Head of caudate nucleus (tissue), 42 donors: ENCODE data around the gene EPHX1.
"Not testable (repeated sequence)": the region's sequence is repeated elsewhere in the genome, so short reads cannot be mapped to it uniquely, and the experiment has no call there.

Source experiments
- DNase-seq, 42 donors: peaks; one replicate each; pipeline versions ENCODE4 v3.0.0 to v3.0.0-alpha.2; 2020 to 2021; ENCODE audit warnings: mixed read lengths in 7 of 42
- intact Hi-C: fragments of 100-400 bp; cut with DNase I; formaldehyde crosslinking; loops from one replicate; pipeline ENCODE4 v1.15.0; 2022

EPHX1 gene

DNA sequence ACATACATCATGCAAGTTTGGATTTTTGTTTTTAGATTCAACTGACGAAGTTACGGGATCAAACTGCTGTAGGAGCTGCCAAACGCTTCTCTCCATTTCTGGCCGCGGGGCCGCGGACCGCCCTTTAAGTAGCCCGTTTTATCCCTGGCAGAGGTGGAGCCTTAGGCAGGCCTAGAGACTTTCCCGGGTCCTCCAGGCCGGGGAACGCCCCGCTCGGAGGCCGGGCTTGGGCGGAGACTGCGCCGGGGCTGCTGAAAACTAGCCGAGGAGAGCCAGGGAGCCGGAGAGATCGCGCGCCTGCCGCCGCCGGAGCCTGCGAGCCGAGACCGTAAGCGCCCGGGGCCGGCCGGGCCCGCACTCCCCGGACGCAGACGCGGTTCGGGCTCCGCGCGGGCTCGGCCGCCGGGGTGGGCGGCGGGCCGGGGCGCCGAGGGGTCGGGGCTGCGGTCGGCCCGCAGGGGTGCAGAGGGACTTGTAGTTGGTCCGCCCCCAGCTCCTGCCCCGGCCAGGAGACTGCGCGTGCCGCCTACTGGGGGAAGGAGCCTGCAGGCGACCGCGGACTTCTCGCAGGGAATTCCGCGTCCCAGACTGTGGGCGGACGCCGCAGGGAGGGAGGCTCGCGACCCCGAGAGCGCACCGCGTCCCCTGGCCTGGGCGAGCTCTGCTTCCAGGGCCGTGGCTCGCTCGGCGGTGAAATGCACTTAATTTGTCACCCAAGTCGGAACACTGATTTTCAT is at the start of gene EPHX1:
EPHX1 (plus strand) TSS at position 283 of the 737 bp plus-strand sequence. CDS start 18,606 bp downstream, outside the sequence.
- DNase-seq: peak; percentile 71 to 94 (median 88)
- intact Hi-C loops: loop anchor here (5.0 kb wide), 1 partner anchor 33 kb away; the partner anchor contains the start of gene SRP9

DNA sequence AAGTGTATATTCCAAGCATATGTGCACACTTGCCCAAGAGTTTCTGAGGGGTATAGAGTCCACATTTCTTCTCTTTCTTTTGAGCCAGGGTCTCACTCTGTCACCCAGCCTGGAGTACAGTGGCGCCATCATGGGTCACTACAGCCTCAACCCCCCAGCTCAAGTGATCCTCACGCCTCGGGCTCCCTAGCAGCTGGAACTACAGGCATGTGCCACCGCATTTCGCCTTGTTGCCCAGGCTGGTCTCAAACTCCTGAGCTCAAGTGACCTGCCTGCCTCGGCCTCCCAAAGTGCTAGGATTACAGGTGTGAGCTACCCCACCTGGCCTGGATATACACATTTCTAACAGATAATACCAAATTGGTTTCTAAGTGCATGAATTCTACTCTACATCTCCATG is 49.4 kb upstream of the EPHX1 start:
- intact Hi-C loops: no loop called here
- no peak for DNase-seq

- intact Hi-C loops, DNase-seq: not testable (repeated sequence)
Measured at GRCh38 chr1:225761395-225761794, 48.5 kb upstream of the EPHX1 start.

- intact Hi-C loops: no loop called here
Measured at GRCh38 chr1:225762002-225762441, 47.9 kb upstream of the EPHX1 start.

DNA sequence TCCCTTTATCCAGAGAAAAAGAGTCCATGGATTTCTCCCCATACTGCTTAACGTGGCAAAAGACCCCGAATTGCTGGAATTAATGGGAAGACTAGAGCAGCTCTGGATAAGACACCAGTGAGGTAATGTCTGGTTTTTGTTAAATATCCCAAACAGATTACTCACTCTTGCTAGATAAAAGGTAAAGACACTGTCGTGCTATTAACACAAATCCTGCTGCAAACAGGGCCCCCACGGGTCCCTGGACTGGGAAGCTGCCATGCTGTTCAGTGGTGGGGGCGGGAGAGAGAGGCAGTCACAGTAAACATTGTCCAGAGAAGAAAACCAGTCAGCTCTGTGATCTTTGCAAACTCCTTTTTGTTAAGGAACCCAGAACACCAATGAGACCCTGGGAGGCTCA is 47.5 kb upstream of the EPHX1 start:
- intact Hi-C loops: no loop called here
- DNase-seq: no peak

More at GRCh38 chr1:225762002-225762441, 47.9 kb upstream of the EPHX1 start:
- no peak for DNase-seq

GRCh38 chr1:225763716-225764548 is 46.0 kb upstream of the EPHX1 start:
- intact Hi-C loops: no loop called here
- DNase-seq: peak in 1 of 42 donors; percentile 23

DNA sequence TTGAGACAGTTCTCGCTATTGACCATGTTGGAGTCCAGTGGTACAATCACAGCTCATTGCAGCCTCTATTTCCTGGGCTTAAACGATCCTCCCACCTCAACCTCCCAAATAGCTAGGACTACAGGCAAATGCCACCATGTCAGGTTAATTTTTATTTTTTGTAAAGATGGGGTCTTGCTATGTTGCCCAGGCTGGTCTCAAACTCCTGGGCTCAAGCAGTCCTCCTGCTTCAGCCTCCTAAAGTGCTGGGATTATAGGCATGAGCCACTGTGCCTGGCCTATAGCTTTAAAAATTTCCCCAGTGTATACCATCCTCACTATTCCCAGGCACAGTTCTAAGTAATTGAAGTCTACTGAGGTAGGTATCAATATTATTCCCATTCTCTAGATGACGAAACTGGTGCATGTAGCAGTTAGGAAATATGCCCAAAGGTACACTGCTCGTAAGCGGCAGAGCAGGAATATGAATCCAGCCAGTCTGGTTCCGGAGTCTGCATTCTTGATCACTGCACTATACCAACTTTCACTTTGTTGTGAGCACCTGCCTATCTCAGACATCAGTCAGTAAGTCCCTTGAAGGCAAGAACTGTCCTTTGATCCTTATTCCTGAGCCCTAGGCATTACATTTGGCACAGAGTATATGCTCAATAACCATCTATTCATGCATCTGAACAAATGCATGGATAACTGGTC is 43.8 kb upstream of the EPHX1 start:
- intact Hi-C loops: no loop called here
- DNase-seq: peak in 3 of 42 donors; percentile 1 to 17 (median 6)

DNA sequence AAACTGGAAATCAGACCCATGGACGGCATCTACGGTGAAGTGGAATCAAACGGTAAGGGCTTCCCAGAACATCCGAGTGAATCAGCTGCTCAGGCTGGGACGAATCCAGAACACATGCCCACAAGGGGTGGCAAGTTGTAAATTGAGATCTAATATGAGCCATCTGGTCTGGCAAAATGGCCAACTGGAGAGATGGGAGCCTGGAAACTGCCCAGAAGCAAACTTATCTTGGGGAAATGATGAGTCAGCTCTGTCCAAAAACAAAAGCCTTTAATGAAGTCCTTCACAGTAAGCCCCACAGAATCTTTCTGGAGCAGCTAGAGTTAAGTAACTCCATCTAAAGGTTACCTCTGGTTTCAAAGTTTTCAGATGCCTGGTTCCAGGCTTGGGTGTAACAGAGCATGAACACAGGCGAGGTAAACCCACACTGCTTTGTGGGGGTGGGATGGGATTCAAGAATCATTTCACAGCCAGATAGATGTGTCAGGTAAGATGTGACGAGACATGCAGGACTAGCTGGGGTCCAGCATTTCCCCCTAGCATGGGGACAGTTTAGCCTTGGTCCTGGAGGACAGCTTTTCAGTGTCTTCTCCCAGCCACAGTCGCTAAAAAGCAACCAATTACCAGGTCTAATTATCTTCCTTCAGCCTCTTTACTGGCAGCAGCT is 42.8 kb upstream of the EPHX1 start:
- peak in 8 of 42 donors; percentile 19 to 60 (median 32) for DNase-seq

GRCh38 chr1:225767634-225768540 is 42.0 kb upstream of the EPHX1 start:
- DNase-seq: peak in 8 of 42 donors; percentile 7 to 54 (median 28)
- intact Hi-C loops: no loop called here

More for the DNA sequence above, 42.8 kb upstream of the EPHX1 start:
- intact Hi-C loops: no loop called here

DNA sequence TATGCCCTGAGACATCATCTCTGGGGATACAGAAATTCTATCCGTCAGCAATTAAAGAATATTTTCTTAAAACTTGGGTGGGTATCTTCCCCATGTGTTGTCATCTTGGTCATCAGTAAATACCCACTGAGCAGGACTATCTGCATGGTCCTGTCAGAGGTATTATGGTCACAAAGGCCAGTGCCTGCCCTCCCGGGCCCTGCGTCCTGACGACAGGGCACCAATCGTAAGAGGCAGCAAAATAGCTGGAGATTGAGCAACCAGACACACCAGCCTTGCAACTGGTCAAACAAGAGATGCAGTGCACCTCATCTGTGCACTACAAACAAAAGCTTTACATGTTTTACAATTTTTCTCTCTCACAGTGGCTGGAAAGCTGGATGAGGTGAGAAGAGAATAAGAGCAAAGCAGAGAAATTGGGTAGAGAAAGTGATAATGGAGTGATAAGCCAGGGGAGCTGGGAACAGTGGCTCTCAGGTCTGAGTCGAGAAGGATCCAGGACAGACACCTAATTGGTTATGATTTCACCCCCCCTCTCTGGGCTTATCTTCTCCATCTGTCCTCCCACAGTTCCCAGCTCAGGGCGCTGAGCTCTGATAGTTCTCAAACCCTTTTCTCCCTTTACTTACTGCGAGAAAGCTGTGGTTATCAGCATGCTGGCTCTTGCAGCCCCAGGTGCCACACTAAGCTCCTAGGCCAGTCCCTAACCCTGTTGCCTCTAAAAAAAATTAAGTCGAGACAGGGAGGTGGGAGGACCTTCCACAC is 41.1 kb upstream of the EPHX1 start:
- peak in 3 of 42 donors; percentile 4 to 33 (median 16) for DNase-seq
- intact Hi-C loops: no loop called here

DNA sequence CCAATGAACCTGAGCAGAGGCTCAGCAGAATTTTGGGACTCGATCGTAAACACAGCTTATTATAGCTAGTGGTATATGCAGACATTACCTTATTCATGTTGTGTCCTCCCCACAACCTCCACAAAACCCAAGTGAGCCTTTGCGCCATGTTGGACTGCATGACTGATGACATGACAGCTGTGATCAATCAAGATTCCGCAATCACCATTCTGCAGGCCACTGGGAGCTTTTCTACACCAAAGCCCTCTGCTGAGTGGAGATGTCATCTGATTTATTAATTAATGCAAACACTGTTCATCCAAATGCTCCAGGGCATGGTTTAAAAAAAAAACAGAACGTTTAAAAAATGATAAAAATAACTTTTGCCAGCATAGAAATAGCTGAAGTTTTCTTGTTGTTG is 40.2 kb upstream of the EPHX1 start:
- intact Hi-C loops: loop anchor here (10.0 kb wide), 1 partner anchor 115 kb away; the partner anchor contains the start of gene ENAH
- DNase-seq: peak in 2 of 42 donors; percentile 34

- intact Hi-C loops: loop anchor here (10.0 kb wide), 1 partner anchor 116 kb away; the partner anchor contains the start of gene ENAH
Measured at GRCh38 chr1:225770561-225771248, 39.2 kb upstream of the EPHX1 start.

GRCh38 chr1:225771661-225772322 is 38.1 kb upstream of the EPHX1 start:
- intact Hi-C loops: loop anchor here (1.0 to 10.0 kb wide), 2 partner anchors 117 to 296 kb away; partner anchors contain the start of gene ENAH
- no peak for DNase-seq

More at GRCh38 chr1:225770561-225771248, 39.2 kb upstream of the EPHX1 start:
- peak in 19 of 42 donors; percentile 24 to 68 (median 46) for DNase-seq

DNA sequence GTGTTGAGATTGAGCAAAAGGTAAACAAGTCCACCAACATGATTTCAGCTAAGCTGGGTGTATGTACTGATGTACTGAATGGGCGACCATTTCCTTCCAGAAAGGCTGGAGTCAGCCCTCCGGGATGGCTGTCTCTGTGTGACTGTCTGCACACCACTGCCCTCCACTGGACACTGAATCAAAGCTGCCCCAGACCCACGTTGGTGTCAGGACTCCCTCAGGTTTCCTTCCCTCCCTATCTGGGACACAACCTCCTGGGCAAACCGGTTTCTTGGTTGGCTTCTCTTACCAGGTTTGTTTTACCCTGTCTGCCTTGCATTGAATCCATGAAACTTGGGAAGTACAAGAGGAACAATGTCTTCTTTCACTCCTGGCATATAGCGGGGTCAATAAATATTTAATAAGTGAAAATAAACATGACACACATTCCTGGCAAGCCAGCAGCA is 37.6 kb upstream of the EPHX1 start:
- intact Hi-C loops: loop anchor here (1.0 to 10.0 kb wide), 2 partner anchors 118 to 297 kb away; partner anchors contain the start of gene ENAH
- peak; percentile 65 to 93 (median 83) for DNase-seq

GRCh38 chr1:225772848-225773247 is 37.1 kb upstream of the EPHX1 start:
- intact Hi-C loops: loop anchor here (1.0 to 10.0 kb wide), 2 partner anchors 118 to 298 kb away; partner anchors contain the start of gene ENAH
- DNase-seq: peak in 1 of 42 donors; percentile 38
